SH-SY5Y (cell line): ENCODE data around the gene ARHGAP26.

Experiments used
- GATA2 ChIP-seq: IDR thresholded peaks from 2 replicates; pipeline ENCODE4 v1.6.1; 2011; ENCODE audit warnings: mild to moderate bottlenecking, low read depth, low read length
- GATA3 ChIP-seq: IDR thresholded peaks from 2 replicates; pipeline ENCODE4 v1.6.1; 2011; ENCODE audit warnings: low read depth, mild to moderate bottlenecking, low read length, moderate library complexity

DNA sequence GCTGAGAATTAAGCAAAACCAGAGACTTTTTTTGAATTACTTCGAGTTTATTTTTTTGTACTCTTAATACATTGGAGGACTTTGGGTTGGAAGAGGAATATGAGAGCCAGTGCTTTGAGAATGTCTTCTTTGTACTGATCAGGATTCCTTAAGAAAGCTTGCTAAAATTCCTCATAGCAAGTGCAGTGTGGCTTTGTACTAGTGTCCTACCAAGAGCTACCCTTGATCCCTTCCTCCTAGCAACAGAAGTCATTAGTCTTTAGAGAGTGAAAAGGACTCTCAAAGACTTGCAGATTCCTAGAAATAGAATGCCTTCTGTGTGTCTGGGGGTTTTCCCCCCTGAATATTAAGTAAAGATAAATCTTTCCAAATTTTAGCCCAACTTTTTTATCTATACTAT, 276.1 kb downstream of the ARHGAP26 start:
- no peak for TF ChIP-seq GATA2
- no peak for TF ChIP-seq GATA3
